ENCODE results near the gene MAP2K5. TPM values are rescaled to one million over a fixed set of nuclear protein-coding genes. Genes with fewer than 3 reads are reported as not detected.

The MAP2K5 gene
- polyA plus RNA-seq, 1 donor from 2014 or later: 15.2 TPM

GRCh38 chr15:67779549-67780111 lies 237.1 kb downstream of the MAP2K5 start:
- Mint-ChIP-seq H3K9me3 (no peaks in the 10 kb centered on the region), H3K4me3 (no peak overlapping the region), H3K27me3 (no peaks in the 10 kb centered on the region), H3K27ac (peak overlapping the region in 1 of 3 donors; percentile 36), H3K36me3 (peaks cover 3% of the 10 kb centered on the region), H3K4me1 (peaks cover 12 to 22% (median 16%) of the 10 kb centered on the region in 3 donors)

GRCh38 chr15:67781061-67781460 lies 238.6 kb downstream of the MAP2K5 start:
- H3K4me3 Mint-ChIP-seq: no peak overlapping the region
- H3K9me3 Mint-ChIP-seq: no peaks in the 10 kb centered on the region
- no peak overlapping the region for H3K27ac Mint-ChIP-seq
- peaks cover 23 to 35% (median 30%) of the 10 kb centered on the region in 3 donors for H3K4me1 Mint-ChIP-seq
- peaks cover 1% of the 10 kb centered on the region for H3K36me3 Mint-ChIP-seq
- peaks cover 4% of the 10 kb centered on the region for H3K27me3 Mint-ChIP-seq

GRCh38 chr15:67781907-67782690 lies 239.6 kb downstream of the MAP2K5 start:
- Mint-ChIP-seq H3K27ac (no peak overlapping the region), H3K36me3 (peaks cover 1% of the 10 kb centered on the region), H3K27me3 (peaks cover 6% of the 10 kb centered on the region), H3K9me3 (no peaks in the 10 kb centered on the region), H3K4me3 (no peak overlapping the region), H3K4me1 (peaks cover 23 to 37% (median 32%) of the 10 kb centered on the region in 3 donors)

DNA sequence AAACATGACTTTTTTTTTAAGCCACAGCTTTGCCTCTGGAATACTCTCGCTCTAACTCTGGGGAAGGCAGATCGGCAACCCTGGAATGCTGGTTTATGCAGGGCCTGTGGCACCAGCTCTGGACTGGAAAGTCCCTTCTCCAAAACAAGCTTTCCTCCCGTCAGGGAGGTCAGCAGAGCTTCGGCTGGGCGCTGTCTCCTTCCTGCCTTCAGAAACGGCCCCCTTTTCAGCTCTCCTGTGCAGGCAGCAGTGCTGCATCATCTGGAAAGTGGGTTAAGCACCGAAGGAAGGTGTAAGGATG lies 240.1 kb downstream of the MAP2K5 start:
- no peak overlapping the region for H3K4me3 Mint-ChIP-seq
- H3K4me1 Mint-ChIP-seq: peaks cover 23 to 37% (median 32%) of the 10 kb centered on the region in 3 donors
- no peaks in the 10 kb centered on the region for H3K9me3 Mint-ChIP-seq
- peaks cover 1% of the 10 kb centered on the region for H3K36me3 Mint-ChIP-seq
- peaks cover 6% of the 10 kb centered on the region for H3K27me3 Mint-ChIP-seq
- H3K27ac Mint-ChIP-seq: no peak overlapping the region

- peak overlapping the region; percentile 4 to 81 (median 39) for H3K4me3 Mint-ChIP-seq
- H3K36me3 Mint-ChIP-seq: peaks cover 1% of the 10 kb centered on the region
- H3K27ac Mint-ChIP-seq: peak overlapping the region in 2 of 3 donors; percentile 71 to 74
- H3K4me1 Mint-ChIP-seq: peaks cover 23 to 37% (median 32%) of the 10 kb centered on the region in 3 donors
- no peaks in the 10 kb centered on the region for H3K9me3 Mint-ChIP-seq
- peaks cover 6% of the 10 kb centered on the region for H3K27me3 Mint-ChIP-seq
Measured at GRCh38 chr15:67783303-67783702, 240.8 kb downstream of the MAP2K5 start.

DNA sequence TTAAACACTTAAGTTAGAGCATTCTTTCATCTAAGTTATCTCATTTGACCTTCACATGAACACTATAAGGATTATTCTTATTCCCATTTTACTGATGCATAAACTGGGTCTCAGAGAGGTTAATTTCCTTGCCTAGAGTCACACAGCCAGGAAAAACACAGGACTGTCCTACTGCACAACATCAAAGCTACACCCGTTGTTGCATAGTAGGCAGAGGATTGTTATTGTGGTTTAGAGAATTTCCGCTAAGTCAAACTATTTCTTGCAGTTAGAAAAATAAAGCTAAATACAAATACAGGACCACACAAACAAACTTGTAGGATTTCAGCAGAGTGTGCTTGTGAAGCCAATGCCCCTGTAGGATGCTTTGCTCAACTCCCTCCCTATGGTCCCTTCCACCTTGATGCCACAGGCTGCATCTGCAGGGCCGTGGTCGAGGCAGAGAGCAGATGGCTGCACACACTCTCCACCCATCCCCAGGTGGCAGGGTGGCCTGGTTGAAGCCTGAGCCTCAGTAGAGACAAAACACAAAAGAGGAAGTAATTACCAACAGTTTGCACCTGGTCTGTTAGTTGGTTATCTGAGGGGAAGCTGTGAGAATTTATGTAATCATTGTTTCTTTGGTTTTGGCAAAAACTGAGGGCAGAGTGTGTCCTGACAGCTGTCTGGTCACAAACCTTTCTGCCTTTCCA lies 241.7 kb downstream of the MAP2K5 start:
- H3K4me1 Mint-ChIP-seq: peaks cover 23 to 37% (median 32%) of the 10 kb centered on the region in 3 donors
- peaks cover 6% of the 10 kb centered on the region for H3K27me3 Mint-ChIP-seq
- H3K4me3 Mint-ChIP-seq: peak overlapping the region; percentile 36 to 67 (median 46)
- H3K36me3 Mint-ChIP-seq: peaks cover 2% of the 10 kb centered on the region
- peak overlapping the region; percentile 17 to 96 (median 71) for H3K27ac Mint-ChIP-seq
- H3K9me3 Mint-ChIP-seq: no peaks in the 10 kb centered on the region

DNA sequence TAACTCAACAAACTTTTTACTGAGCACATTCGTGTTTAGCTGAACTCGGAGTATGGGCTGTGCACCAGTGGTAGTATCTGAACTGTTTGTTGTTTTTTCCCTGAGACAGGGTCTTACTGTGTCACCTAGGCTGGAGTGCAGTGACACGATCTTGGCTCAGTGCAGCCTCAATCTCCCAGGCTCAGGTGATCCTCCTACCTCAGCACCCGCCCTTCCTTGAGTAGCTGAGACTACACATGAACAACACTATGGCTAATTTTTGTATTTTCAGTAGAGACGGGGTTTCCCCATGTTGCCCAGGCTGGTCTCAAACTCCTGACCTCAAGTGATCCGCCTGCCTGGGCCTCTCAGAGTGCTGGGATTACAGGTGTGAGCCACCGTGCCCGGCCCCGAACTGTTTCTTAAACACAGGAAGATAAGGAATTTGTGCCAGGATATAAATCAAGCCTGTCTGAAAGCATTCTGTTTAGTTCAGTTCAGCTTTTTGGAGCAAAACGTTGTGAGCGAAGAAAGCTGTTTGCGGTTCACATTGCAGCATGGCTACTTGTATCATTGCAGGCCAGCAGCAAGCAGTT lies 242.4 kb downstream of the MAP2K5 start:
- no peaks in the 10 kb centered on the region for H3K9me3 Mint-ChIP-seq
- peak overlapping the region; percentile 36 to 67 (median 46) for H3K4me3 Mint-ChIP-seq
- H3K4me1 Mint-ChIP-seq: peaks cover 23 to 34% (median 32%) of the 10 kb centered on the region in 3 donors
- peaks cover 4% of the 10 kb centered on the region for H3K36me3 Mint-ChIP-seq
- peaks cover 6% of the 10 kb centered on the region for H3K27me3 Mint-ChIP-seq
- peak overlapping the region; percentile 17 to 96 (median 71) for H3K27ac Mint-ChIP-seq

- Mint-ChIP-seq H3K27ac (peak overlapping the region; percentile 17 to 71 (median 50)), H3K27me3 (peaks cover 6% of the 10 kb centered on the region), H3K9me3 (no peaks in the 10 kb centered on the region), H3K4me3 (peak overlapping the region in 3 of 4 donors; percentile 15 to 57 (median 36)), H3K4me1 (peaks cover 23 to 34% (median 32%) of the 10 kb centered on the region in 3 donors), H3K36me3 (peaks cover 4% of the 10 kb centered on the region)
Measured at GRCh38 chr15:67785431-67785830, 242.9 kb downstream of the MAP2K5 start.

- H3K36me3 Mint-ChIP-seq: peaks cover 5% of the 10 kb centered on the region
- peaks cover 23 to 34% (median 32%) of the 10 kb centered on the region in 3 donors for H3K4me1 Mint-ChIP-seq
- H3K4me3 Mint-ChIP-seq: peak overlapping the region in 1 of 4 donors; percentile 20
- H3K27me3 Mint-ChIP-seq: peaks cover 6% of the 10 kb centered on the region
- no peak overlapping the region for H3K27ac Mint-ChIP-seq
- no peaks in the 10 kb centered on the region for H3K9me3 Mint-ChIP-seq
Measured at GRCh38 chr15:67786646-67787045, 244.1 kb downstream of the MAP2K5 start.

GRCh38 chr15:67788986-67789385 lies 246.5 kb downstream of the MAP2K5 start:
- Mint-ChIP-seq H3K4me3 (no peak overlapping the region), H3K36me3 (peaks cover 11% of the 10 kb centered on the region), H3K27ac (no peak overlapping the region), H3K9me3 (no peaks in the 10 kb centered on the region), H3K4me1 (peaks cover 18 to 22% (median 21%) of the 10 kb centered on the region in 3 donors), H3K27me3 (peaks cover 6% of the 10 kb centered on the region)

DNA sequence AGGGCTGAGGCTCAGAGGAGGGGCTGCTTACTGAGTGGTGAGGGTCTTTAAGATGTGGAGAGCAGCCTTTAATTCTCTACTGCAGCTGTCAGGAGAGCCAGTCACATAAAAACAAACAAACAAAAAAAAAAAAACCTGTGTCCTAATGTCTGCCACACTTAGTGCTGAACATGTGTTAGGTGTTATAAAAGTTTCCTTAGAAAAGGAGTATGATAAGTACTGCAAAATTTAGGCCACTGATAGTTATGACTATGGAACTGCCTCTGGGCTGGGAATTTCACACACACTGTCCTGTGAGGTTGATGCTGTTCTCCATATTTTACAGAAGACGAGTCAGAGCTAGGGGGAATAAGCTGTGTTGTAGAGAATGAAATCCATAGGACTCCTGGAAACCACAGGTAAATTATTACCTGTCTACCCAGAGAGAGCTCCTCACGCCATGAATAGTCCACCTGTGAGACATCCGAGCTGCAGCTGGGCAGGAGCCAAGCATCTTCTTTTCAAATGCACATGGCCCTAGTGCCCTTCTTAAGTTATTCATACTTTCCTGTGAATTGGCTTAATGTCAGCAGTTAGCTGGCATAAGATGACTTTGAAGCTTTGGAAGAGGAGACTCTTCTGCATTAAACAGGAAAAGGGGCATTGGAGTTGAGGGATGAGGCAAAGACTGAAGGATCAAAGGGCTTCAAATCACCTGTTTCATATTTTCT lies 248.3 kb downstream of the MAP2K5 start:
- Mint-ChIP-seq H3K36me3 (peaks cover 15% of the 10 kb centered on the region), H3K4me1 (peaks cover 0 to 4% (median 4%) of the 10 kb centered on the region in 3 donors), H3K9me3 (peaks cover 3 to 9% (median 4%) of the 10 kb centered on the region in 3 donors), H3K27me3 (peaks cover 2% of the 10 kb centered on the region), H3K4me3 (no peak overlapping the region), H3K27ac (peak overlapping the region in 1 of 3 donors; percentile 73)

DNA sequence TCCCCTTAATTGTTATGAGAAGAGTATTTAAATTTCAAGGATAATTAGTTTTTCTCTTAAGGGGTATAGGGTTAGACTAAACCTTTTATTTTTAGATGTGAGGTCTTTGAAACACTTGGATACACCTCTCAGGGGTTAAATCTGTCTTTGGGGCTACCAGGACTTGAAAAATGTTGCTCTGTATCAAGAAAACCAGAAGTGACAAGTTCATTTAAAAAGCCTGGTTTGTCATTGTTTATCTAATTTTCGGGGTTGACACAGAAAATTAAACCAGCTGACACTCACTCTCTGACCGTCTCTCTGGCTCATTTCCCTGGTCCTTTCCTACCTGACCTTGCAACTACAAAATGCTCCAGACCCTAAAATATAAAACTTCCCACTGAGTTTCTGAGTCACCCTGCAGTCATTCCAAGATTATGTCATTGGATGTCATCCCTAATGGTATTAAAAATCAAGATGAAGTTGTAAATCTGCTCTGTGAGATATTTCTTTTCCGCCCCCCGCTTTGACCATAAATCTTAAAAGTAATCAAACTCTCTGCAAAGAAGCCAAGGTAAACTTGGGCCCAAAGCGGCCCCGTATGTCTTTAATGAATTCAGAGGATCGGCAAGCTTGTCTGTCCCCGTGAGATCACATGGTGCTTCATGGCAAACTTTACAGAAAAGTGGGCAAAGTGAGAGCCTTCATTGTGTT lies 249.9 kb downstream of the MAP2K5 start:
- peak overlapping the region in 1 of 3 donors; percentile 76 for H3K27ac Mint-ChIP-seq
- H3K36me3 Mint-ChIP-seq: peaks cover 18% of the 10 kb centered on the region
- no peaks in the 10 kb centered on the region for H3K27me3 Mint-ChIP-seq
- peaks cover 3 to 9% (median 4%) of the 10 kb centered on the region in 3 donors for H3K9me3 Mint-ChIP-seq
- H3K4me3 Mint-ChIP-seq: peak overlapping the region in 1 of 4 donors; percentile 43
- H3K4me1 Mint-ChIP-seq: peaks cover 0 to 5% (median 4%) of the 10 kb centered on the region in 3 donors

DNA sequence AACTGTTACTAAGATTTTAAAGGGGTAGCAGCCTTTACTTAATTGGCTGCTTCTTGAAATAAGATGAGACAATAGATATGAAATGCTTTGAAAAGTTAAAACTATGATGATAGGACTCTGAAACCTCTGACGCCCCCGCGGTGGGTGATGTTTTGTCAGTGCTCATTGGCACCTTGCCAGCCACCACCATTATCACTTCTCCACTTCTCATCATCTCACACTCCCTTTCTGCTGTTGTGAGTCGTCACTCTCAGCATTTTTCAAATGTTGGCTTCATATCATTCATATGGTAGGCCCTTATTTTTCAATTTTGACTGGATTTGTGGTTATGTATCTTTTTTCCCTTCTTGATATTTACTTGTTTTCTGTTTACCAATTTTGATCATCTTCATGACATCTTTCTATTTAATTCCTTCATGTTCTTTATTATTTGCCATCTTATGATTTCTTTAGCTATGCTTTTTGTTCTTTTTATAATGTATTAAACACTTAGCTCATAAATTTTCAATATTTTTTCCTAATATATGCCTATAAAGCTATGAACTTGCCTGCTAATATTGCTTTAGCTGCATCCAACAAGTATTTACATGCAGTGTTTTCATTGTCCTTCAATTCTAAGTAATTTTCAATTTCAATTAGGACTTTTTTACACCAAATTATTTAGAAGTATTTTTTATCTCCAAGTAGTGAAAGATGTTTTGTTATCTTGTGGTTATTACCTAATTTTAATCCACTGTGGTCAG lies 252.5 kb downstream of the MAP2K5 start:
- no peaks in the 10 kb centered on the region for H3K27me3 Mint-ChIP-seq
- H3K4me1 Mint-ChIP-seq: peaks cover 0 to 5% (median 4%) of the 10 kb centered on the region in 3 donors
- no peak overlapping the region for H3K27ac Mint-ChIP-seq
- peaks cover 15% of the 10 kb centered on the region for H3K36me3 Mint-ChIP-seq
- H3K4me3 Mint-ChIP-seq: peak overlapping the region in 2 of 4 donors; percentile 0 to 19
- peaks cover 3 to 9% (median 4%) of the 10 kb centered on the region in 3 donors for H3K9me3 Mint-ChIP-seq

Measured in IgD-negative memory B cell (primary cell).